ENCODE results near the gene KANTR.
"Not testable (repeated sequence)": the region's sequence is repeated elsewhere in the genome, so short reads cannot be mapped to it uniquely, and the experiment has no call there.

Gene KANTR

DNA sequence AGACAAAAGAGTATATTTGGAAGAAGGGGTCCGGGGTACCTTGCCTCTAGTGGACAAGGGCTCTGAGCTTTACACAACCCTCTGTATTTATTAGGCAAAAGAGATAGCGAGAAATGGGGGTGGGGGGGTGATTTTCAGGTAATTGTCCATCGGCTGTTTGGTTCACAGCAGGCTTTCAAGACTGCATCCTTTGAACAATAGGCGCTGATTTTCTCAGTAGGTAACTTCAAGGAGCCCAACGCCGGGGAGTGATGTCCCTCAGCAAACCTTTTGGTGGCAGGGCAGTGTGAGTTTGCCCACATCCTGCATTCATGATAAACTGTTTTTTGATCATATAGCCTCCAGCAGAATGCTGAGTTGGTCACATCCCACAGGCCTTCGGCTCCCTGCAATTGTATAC is 69.5 kb downstream of the KANTR start:
- Histone ChIP-seq H3K4me3 (ENCODE audit: insufficient read length, low read depth) (no peak overlapping the region), H3K9ac (ENCODE audit: insufficient read length, low read depth) (no peak overlapping the region)

DNA sequence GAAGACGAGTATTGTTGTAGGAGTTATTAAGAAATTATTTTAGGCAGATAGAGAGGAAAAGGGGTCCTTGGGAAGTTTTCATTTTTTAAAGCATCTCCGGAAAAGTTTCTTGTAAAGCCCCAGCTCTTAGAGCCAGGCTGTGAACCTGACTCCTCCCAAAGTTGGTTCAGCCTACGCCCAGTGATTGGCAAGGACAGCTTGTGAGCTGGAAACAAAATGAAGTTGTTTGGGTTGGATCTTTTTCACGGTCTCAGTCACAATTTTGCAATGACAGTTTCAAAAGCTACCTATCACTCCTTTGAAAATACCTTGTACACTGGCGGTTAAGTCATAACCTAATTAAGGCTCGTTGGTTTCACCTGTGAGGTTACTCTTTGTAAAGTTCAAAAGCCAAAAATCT is 70.6 kb downstream of the KANTR start:
- not testable (repeated sequence) for H3K36me3 ChIP-seq (ENCODE audit: insufficient read depth, insufficient read length, low read length); H3K4me1 ChIP-seq (ENCODE audit: insufficient read depth, insufficient read length); H3K9me3 ChIP-seq (ENCODE audit: insufficient read depth, low read length); H3K9ac ChIP-seq (ENCODE audit: insufficient read length, low read depth); H3K27me3 ChIP-seq (ENCODE audit: insufficient read depth, insufficient read length); H3K4me3 ChIP-seq (ENCODE audit: insufficient read length, low read depth); DNase-seq (ENCODE audit: low read depth, low spot score)

More for the DNA sequence above, 69.5 kb downstream of the KANTR start:
- DNase-seq (ENCODE audit: low read depth, low spot score): no peak
- Histone ChIP-seq H3K36me3 (ENCODE audit: insufficient read depth, insufficient read length, low read length) (no peaks in the 10 kb centered on the region), H3K27me3 (ENCODE audit: insufficient read depth, insufficient read length) (no peaks in the 10 kb centered on the region), H3K4me1 (ENCODE audit: insufficient read depth, insufficient read length) (peaks cover 3% of the 10 kb centered on the region), H3K9me3 (ENCODE audit: insufficient read depth, low read length) (no peaks in the 10 kb centered on the region)
- no peak for TF ChIP-seq YY1 (IDR thresholded peaks at IDR 0.05; ENCODE audit: insufficient read depth, insufficient read length)
- no peak for TF ChIP-seq ZNF274 (IDR thresholded peaks at IDR 0.05; ENCODE audit: low read depth, low read length)
- TF ChIP-seq SUZ12 (IDR thresholded peaks at IDR 0.05; ENCODE audit: extremely low read depth, insufficient read depth, insufficient read length): no peak

- H3K4me3 ChIP-seq (ENCODE audit: insufficient read length, low read depth): no peak overlapping the region
- no peak for TF ChIP-seq ZNF274 (IDR thresholded peaks at IDR 0.05; ENCODE audit: low read depth, low read length)
- no peak for TF ChIP-seq SUZ12 (IDR thresholded peaks at IDR 0.05; ENCODE audit: extremely low read depth, insufficient read depth, insufficient read length)
- TF ChIP-seq YY1 (IDR thresholded peaks at IDR 0.05; ENCODE audit: insufficient read depth, insufficient read length): no peak
These were observed 72.2 kb downstream of the KANTR start for GRCh38 chrX:53166103-53166502.

DNA sequence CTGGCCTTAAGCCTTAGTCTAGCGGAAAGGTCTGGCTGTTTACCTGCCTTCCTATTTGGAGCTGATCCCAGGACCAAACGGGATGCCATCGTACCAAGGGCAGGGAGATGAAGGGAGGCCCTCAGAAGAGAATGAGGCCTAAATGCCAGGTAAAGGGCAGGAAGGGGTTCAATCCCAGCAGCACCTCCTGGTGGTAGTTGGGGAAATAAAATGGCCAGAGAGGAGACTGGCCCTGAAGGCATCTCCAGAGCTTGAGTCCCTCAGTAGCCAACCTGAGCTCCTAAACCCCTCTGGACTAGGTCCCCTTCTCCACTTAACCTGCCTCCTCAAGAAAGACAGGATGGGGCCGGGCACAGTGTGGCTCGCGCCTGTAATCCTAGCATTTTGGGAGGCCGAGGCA is 77.4 kb downstream of the KANTR start:
- no peak for TF ChIP-seq YY1 (IDR thresholded peaks at IDR 0.05; ENCODE audit: insufficient read depth, insufficient read length)
- TF ChIP-seq ZNF274 (IDR thresholded peaks at IDR 0.05; ENCODE audit: low read depth, low read length): no peak
- TF ChIP-seq SUZ12 (IDR thresholded peaks at IDR 0.05; ENCODE audit: extremely low read depth, insufficient read depth, insufficient read length): no peak
- Histone ChIP-seq H3K27me3 (ENCODE audit: insufficient read depth, insufficient read length) (no peaks in the 10 kb centered on the region), H3K9ac (ENCODE audit: insufficient read length, low read depth) (no peak overlapping the region), H3K9me3 (ENCODE audit: insufficient read depth, low read length) (no peaks in the 10 kb centered on the region), H3K36me3 (ENCODE audit: insufficient read depth, insufficient read length, low read length) (no peaks in the 10 kb centered on the region), H3K4me1 (ENCODE audit: insufficient read depth, insufficient read length) (no peaks in the 10 kb centered on the region), H3K4me3 (ENCODE audit: insufficient read length, low read depth) (no peak overlapping the region)
- no peak for DNase-seq (ENCODE audit: low read depth, low spot score)

More at GRCh38 chrX:53166103-53166502, 72.2 kb downstream of the KANTR start:
- Histone ChIP-seq H3K27me3 (ENCODE audit: insufficient read depth, insufficient read length) (no peaks in the 10 kb centered on the region), H3K4me1 (ENCODE audit: insufficient read depth, insufficient read length) (peaks cover 3% of the 10 kb centered on the region), H3K9me3 (ENCODE audit: insufficient read depth, low read length) (no peaks in the 10 kb centered on the region), H3K36me3 (ENCODE audit: insufficient read depth, insufficient read length, low read length) (no peaks in the 10 kb centered on the region), H3K9ac (ENCODE audit: insufficient read length, low read depth) (no peak overlapping the region)
- no peak for DNase-seq (ENCODE audit: low read depth, low spot score)

Data from NT2/D1 (cell line).